GM18499 (cell line): ENCODE data around the gene C10orf71.

Experiments
- ATAC-seq: cut with Tn5 transposase; IDR thresholded peaks from one replicate; pipeline ENCODE4 v1.9.1; 2021; ENCODE audit warnings: moderate number of reproducible peaks; ENCODE audit not compliant: insufficient read depth, unreplicated experiment

The C10orf71 gene

GRCh38 chr10:49298983-49299815 lies at the start of gene C10orf71:
Gene C10orf71, plus strand, starts transcription at chr10:49299170. Its CDS starts 23,376 bp downstream, at chr10:49322546.
- no peak for ATAC-seq

GRCh38 chr10:49252313-49253034 lies 46.5 kb upstream of the C10orf71 start:
- ATAC-seq = no peak

- ATAC-seq = no peak
Observed at GRCh38 chr10:49253340-49253906, 45.5 kb upstream of the C10orf71 start.

GRCh38 chr10:49254150-49254549 lies 44.8 kb upstream of the C10orf71 start:
- ATAC-seq = no peak

GRCh38 chr10:49254556-49255318 lies 44.2 kb upstream of the C10orf71 start:
- ATAC-seq = no peak

GRCh38 chr10:49255883-49256282 lies 43.1 kb upstream of the C10orf71 start:
- no peak for ATAC-seq

GRCh38 chr10:49257154-49257553 lies 41.8 kb upstream of the C10orf71 start:
- no peak for ATAC-seq

- ATAC-seq = no peak
Observed at GRCh38 chr10:49257626-49258349, 41.2 kb upstream of the C10orf71 start.

GRCh38 chr10:49258350-49258683 lies 40.7 kb upstream of the C10orf71 start:
- no peak for ATAC-seq

- no peak for ATAC-seq
Observed at GRCh38 chr10:49260644-49261296, 38.2 kb upstream of the C10orf71 start.

GRCh38 chr10:49263591-49263990 lies 35.4 kb upstream of the C10orf71 start:
- ATAC-seq = no peak

GRCh38 chr10:49264177-49264677 lies 34.7 kb upstream of the C10orf71 start:
- no peak for ATAC-seq

GRCh38 chr10:49265885-49266284 lies 33.1 kb upstream of the C10orf71 start:
- no peak for ATAC-seq

- no peak for ATAC-seq
Observed at GRCh38 chr10:49268185-49268584, 30.8 kb upstream of the C10orf71 start.

- ATAC-seq = no peak
Observed at GRCh38 chr10:49269523-49269922, 29.4 kb upstream of the C10orf71 start.

- no peak for ATAC-seq
Observed at GRCh38 chr10:49270565-49270964, 28.4 kb upstream of the C10orf71 start.

GRCh38 chr10:49271346-49271745 lies 27.6 kb upstream of the C10orf71 start:
- ATAC-seq = no peak

- ATAC-seq = no peak
Observed at GRCh38 chr10:49272251-49273081, 26.5 kb upstream of the C10orf71 start.
